BLaER1 (cell line): Measurements from ENCODE around the gene OPCML.

Experiments used
- H3K27ac ChIP-seq: shearing (Covaris generic); formaldehyde crosslinking; 2 replicates; pipeline ENCODE4 v1.8.1; 2022
- H3K27me3 ChIP-seq: shearing (Covaris generic); formaldehyde crosslinking; 2 replicates; pipeline ENCODE4 v1.8.1; 2022
- H3K36me3 ChIP-seq: shearing (Covaris generic); formaldehyde crosslinking; 2 replicates; pipeline ENCODE4 v1.8.1; 2022
- H3K4me1 ChIP-seq: shearing (Covaris generic); formaldehyde crosslinking; 2 replicates; pipeline ENCODE4 v1.8.1; 2022
- H3K4me2 ChIP-seq: shearing (Covaris generic); formaldehyde crosslinking; 2 replicates; pipeline ENCODE4 v1.8.1; 2022
- H3K4me3 ChIP-seq: shearing (Covaris generic); formaldehyde crosslinking; 2 replicates; pipeline ENCODE4 v1.8.1; 2022
- H3K9ac ChIP-seq: shearing (Covaris generic); formaldehyde crosslinking; 2 replicates; pipeline ENCODE4 v1.8.1; 2022
- H3K9me3 ChIP-seq: shearing (Covaris generic); formaldehyde crosslinking; 2 replicates; pipeline ENCODE4 v1.8.1; 2022
- H4K20me1 ChIP-seq: shearing (Covaris generic); formaldehyde crosslinking; 2 replicates; pipeline ENCODE4 v1.8.1; 2022
- Cebpa-rat ChIP-seq: shearing (Covaris generic); IDR thresholded peaks from 2 replicates; pipeline ENCODE4 v1.8.1; 2022

OPCML gene

DNA sequence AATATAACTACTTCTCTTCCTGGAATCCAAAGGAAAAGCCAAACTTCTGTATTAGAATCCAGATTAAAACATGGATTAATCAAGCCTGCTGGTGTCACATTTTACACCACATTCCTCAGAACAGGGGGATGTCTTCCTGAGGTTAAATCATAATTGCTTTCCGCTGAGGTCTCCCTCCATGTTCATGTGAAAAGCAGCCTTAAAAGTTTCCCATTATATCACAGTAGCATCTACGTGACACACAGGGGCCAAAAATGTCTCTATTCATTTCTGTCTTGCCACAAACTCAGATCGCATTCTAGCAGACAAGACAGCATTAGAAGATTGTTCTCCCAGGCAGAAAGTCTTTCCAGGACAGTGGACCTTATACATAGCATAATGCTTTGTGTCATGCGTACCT, 788.7 kb downstream of the OPCML start:
- H3K9ac ChIP-seq: no peak overlapping the region
- no peak for TF ChIP-seq Cebpa-rat
- no peak overlapping the region for H3K27ac ChIP-seq
- H3K4me3 ChIP-seq: no peak overlapping the region
- no peaks in the 10 kb centered on the region for H3K27me3 ChIP-seq
- H3K36me3 ChIP-seq: no peaks in the 10 kb centered on the region
- peaks cover 14% of the 10 kb centered on the region for H3K4me1 ChIP-seq
- H4K20me1 ChIP-seq: no peaks in the 10 kb centered on the region
- no peaks in the 10 kb centered on the region for H3K9me3 ChIP-seq
- H3K4me2 ChIP-seq: no peak overlapping the region

DNA sequence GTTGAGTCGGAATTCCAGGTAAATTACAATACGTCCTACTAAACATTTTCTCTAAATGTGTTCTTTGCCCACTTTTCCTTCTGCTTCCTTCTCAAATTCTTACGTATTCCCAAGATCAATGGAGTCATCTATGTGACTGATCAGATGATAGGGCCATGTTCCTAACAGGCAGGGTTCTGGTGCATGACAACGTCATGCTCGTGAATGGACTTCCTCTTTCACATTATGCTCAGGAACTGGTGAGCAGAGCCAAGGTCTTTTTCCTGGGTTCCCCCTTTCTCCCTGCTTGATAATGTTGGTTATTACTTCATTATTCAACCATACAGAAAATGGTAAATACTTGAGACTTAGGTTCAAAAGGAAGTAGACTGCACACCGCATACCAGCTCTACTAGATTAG, 789.4 kb downstream of the OPCML start:
- no peaks in the 10 kb centered on the region for H3K27me3 ChIP-seq
- H3K9me3 ChIP-seq: no peaks in the 10 kb centered on the region
- H4K20me1 ChIP-seq: no peaks in the 10 kb centered on the region
- H3K4me3 ChIP-seq: no peak overlapping the region
- no peak overlapping the region for H3K4me2 ChIP-seq
- H3K36me3 ChIP-seq: no peaks in the 10 kb centered on the region
- H3K4me1 ChIP-seq: peaks cover 10% of the 10 kb centered on the region
- no peak overlapping the region for H3K27ac ChIP-seq
- H3K9ac ChIP-seq: no peak overlapping the region
- no peak for TF ChIP-seq Cebpa-rat

DNA sequence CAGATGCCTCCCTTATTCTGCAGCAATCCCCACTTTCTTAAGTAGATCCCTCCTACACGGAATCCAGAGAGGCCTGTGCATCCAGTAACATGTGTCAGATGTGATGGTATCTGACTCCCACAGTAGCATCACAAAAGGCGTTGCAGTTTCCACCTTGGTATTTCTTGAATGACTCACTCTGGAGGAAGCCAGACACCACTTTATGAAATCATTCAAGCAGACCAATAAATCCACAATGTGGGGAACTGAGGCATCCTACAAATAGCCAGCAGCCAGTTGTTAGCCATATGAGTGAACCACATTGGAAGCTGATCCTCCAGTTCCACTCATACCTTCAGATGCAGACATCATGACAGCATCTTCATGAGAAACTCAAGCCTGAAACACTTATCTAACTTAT, 798.1 kb downstream of the OPCML start:
- Histone ChIP-seq H3K27me3 (no peaks in the 10 kb centered on the region), H3K4me1 (no peaks in the 10 kb centered on the region), H3K9me3 (no peaks in the 10 kb centered on the region), H4K20me1 (no peaks in the 10 kb centered on the region), H3K27ac (no peak overlapping the region), H3K4me3 (no peak overlapping the region), H3K9ac (no peak overlapping the region), H3K36me3 (no peaks in the 10 kb centered on the region), H3K4me2 (no peak overlapping the region)
- TF ChIP-seq Cebpa-rat: no peak

DNA sequence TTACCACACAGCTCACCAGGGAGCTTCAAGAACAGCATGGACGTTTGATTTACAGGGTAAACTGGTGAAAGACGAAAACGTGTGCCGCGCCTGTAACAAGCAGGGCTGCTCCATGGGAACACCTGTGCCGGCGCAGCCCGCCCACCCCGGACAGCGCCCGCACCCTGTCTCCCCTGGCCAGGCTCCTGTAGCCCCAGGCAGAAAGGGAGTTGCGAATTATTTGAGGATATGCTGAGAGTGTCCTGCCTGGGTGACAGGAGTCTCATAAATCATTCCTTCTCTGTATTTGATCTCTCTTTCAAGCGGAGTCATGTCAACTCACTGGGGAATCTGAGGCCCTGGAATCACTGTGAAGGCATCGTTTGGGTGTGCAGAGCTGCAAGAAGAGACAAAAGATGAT, 804.3 kb downstream of the OPCML start:
- Histone ChIP-seq H3K27ac (no peak overlapping the region), H3K9me3 (peaks cover 30% of the 10 kb centered on the region)

DNA sequence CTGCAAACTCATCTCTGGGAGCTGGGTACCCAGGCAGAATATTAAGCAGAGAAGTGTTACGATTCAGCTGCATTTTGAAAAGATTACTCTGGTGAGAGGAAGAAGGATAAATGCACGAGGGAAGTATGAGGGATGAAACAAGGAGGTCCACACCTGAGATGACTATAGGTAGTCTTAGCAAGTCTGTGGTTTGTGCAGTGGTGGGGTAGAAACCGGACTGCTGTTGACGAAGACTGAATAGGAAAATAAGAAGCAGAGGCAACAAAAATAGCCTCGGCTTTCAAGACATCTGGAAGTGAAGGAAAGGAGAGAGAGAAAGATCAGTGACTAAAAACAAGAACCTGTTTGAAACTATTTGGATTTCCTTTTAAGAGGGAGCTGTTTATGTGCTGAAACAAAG, 810.8 kb downstream of the OPCML start:
- H3K9ac ChIP-seq: no peak overlapping the region
- no peaks in the 10 kb centered on the region for H3K27me3 ChIP-seq
- no peaks in the 10 kb centered on the region for H3K36me3 ChIP-seq
- peaks cover 28% of the 10 kb centered on the region for H3K9me3 ChIP-seq
- H3K4me2 ChIP-seq: peak overlapping the region; percentile 76
- H3K27ac ChIP-seq: peak overlapping the region; percentile 24; the same call in 1 of the 2 replicates
- no peak for TF ChIP-seq Cebpa-rat
- H3K4me3 ChIP-seq: no peak overlapping the region
- H3K4me1 ChIP-seq: peaks cover 56% of the 10 kb centered on the region
- no peaks in the 10 kb centered on the region for H4K20me1 ChIP-seq

More for the DNA sequence above, 804.3 kb downstream of the OPCML start:
- no peak overlapping the region; the same call in 1 of the 2 replicates for H3K9ac ChIP-seq
- H3K4me3 ChIP-seq: no peak overlapping the region
- H3K4me1 ChIP-seq: peaks cover 20% of the 10 kb centered on the region
- no peaks in the 10 kb centered on the region for H4K20me1 ChIP-seq
- H3K4me2 ChIP-seq: peak overlapping the region; percentile 64
- no peaks in the 10 kb centered on the region for H3K27me3 ChIP-seq
- no peak for TF ChIP-seq Cebpa-rat
- H3K36me3 ChIP-seq: no peaks in the 10 kb centered on the region

DNA sequence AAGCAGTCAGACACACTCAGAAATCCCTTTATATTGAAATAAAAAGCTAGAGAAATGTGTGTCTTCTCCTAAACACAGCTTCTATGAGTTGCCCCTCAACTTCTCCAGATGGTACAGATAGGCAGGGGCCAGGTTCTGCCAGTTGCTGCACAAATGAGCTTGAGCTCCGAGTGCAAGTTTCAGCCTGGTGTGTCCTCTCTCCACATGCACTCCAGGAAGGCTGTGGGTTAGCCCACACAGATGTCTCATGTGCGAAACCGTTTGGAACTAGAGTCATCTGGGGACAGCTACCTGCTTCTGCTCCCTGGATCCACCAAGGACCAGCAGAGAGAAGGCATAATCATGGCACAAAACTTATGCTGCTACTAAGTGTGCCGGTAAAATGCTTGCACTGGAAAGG, 812.6 kb downstream of the OPCML start:
- Histone ChIP-seq H3K36me3 (no peaks in the 10 kb centered on the region), H3K4me1 (peaks cover 56% of the 10 kb centered on the region), H3K4me2 (peak overlapping the region; percentile 90), H3K9ac (peak overlapping the region; percentile 61), H3K4me3 (peak overlapping the region; percentile 50), H3K27ac (peak overlapping the region; percentile 78), H3K9me3 (peaks cover 10% of the 10 kb centered on the region), H3K27me3 (no peaks in the 10 kb centered on the region), H4K20me1 (no peaks in the 10 kb centered on the region)
- no peak for TF ChIP-seq Cebpa-rat

DNA sequence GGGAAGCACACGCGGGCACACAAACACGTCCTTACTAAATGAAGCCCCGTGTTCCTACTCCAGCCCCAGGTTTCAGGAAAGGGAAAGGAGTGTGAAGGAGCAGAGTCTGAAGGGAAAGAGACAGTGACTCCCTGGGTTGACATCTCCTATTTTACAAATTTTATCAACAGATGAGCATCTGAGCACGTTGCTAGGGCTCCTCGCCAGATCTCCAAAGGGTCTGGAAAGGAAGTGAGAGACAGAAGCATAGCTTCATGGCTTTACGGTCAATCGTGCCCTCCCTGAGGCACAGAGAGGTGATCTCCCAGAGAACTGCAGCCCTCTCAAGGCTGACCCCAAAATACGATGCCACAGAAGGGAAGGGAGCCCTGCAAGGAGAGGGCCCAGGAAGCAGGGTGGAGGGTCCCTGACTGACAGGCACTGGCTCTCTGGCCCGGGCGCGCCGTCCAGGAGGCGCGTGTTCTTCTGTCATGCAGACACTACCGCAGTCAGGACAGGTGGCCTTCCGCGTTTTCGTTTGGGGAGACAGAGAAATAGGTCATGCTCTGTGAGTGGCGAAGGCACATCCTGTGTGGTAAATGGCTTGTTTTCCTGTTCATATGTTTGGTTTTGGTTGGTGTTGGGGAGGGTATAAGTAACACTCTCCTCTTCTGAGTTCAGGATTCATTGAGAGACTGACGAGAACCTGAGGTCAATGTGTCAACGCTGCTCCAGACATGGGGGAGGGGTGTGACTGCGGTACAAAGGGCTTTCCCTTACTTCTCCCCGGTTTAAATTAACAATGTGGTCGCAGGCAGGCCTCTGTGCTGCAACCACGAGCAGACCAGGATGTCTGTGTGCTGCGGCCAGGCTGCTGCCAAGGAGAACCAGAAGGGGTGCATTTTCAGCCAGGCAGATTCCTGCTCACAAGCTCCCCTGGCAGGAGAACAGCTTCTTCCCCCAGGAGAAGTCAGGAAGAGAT, 813.3 kb downstream of the OPCML start:
- peak overlapping the region; percentile 61 for H3K9ac ChIP-seq
- peak overlapping the region; percentile 90 for H3K4me2 ChIP-seq
- no peaks in the 10 kb centered on the region for H3K36me3 ChIP-seq
- H3K4me3 ChIP-seq: peak overlapping the region; percentile 50
- H3K9me3 ChIP-seq: peaks cover 3% of the 10 kb centered on the region; the same call in 1 of the 2 replicates
- H4K20me1 ChIP-seq: no peaks in the 10 kb centered on the region
- H3K4me1 ChIP-seq: peaks cover 56% of the 10 kb centered on the region
- no peak for TF ChIP-seq Cebpa-rat
- H3K27me3 ChIP-seq: no peaks in the 10 kb centered on the region
- peak overlapping the region; percentile 78 for H3K27ac ChIP-seq

DNA sequence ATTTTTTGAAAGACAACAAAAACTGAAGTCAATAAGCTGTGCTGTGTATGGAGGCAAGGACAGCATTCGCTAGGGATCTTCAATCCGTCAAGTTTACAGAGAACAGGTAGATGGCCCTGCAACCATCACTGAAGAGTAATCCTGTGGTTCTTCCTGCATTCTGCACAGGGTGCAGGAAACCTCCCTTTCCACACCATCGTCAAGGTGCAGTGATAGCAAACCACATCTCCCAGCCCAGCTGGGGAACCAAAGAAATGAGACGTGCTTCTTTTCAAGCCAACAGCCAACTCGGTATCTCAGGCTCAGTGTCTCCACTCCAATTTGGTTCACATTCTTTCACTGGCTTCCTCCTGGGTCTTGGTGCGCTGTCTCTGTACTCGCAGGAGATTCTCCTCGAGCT, 814.5 kb downstream of the OPCML start:
- H3K4me3 ChIP-seq: no peak overlapping the region
- peak overlapping the region; percentile 47; the same call in 1 of the 2 replicates for H3K27ac ChIP-seq
- TF ChIP-seq Cebpa-rat: no peak

DNA sequence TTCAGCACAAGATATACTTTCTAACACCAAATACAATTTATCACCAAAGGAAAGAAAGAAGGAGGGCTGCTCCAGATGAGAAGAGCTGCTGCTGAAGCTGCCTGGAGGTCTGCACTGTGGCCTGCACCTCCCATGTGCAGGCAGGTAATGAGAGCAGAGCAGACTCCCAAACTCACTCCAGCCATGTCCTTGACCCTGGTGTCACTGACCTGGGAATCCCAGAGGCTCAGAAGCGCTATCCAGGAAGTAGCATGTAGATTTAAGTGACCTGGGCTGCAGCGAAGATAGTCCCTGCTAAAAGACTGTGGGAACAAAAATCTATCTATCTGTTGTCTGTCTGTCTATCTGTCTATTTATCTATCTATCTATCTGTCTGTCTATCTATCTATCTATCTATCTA, 816.3 kb downstream of the OPCML start:
- Histone ChIP-seq H3K27ac (no peak overlapping the region), H3K4me2 (no peak overlapping the region), H3K9me3 (no peaks in the 10 kb centered on the region), H3K4me3 (no peak overlapping the region), H3K27me3 (no peaks in the 10 kb centered on the region), H3K9ac (no peak overlapping the region), H3K4me1 (peaks cover 35% of the 10 kb centered on the region), H4K20me1 (no peaks in the 10 kb centered on the region), H3K36me3 (no peaks in the 10 kb centered on the region)
- TF ChIP-seq Cebpa-rat: no peak

More for the DNA sequence above, 814.5 kb downstream of the OPCML start:
- no peaks in the 10 kb centered on the region for H4K20me1 ChIP-seq
- no peaks in the 10 kb centered on the region for H3K36me3 ChIP-seq
- no peaks in the 10 kb centered on the region for H3K9me3 ChIP-seq
- H3K4me1 ChIP-seq: peaks cover 53% of the 10 kb centered on the region
- peak overlapping the region; percentile 90 for H3K4me2 ChIP-seq
- no peak overlapping the region for H3K9ac ChIP-seq
- no peaks in the 10 kb centered on the region for H3K27me3 ChIP-seq

DNA sequence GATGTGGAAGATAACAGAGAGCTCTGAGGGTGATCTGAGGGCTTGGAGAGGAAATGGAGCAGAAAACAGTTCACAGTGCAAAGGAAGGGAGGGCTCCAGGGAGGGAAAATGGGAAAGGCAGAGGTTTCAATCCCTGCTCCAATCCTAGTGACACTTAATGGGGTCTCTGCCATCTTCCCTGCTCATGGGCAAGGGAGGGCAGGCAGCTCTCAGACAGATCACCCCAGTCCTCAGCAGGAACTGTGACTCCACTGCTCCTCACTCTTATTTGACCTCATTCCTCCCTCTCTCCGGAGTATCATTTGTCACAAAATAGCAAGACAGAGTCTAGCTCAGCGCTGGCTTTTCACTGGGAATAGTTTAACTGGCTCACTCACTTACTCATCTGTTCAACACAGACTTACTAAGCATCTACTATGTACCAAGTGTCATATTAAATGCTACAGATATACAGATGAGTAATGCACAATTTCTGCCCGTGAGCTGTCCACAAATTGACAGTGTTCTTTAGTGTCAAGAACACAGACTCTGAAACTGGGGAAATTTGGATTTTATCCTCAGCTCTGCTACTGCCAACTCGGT, 817.4 kb downstream of the OPCML start:
- Histone ChIP-seq H3K4me1 (peaks cover 24% of the 10 kb centered on the region), H3K4me3 (no peak overlapping the region), H3K36me3 (no peaks in the 10 kb centered on the region), H3K4me2 (no peak overlapping the region), H3K27me3 (no peaks in the 10 kb centered on the region), H3K9ac (no peak overlapping the region), H3K27ac (no peak overlapping the region), H4K20me1 (no peaks in the 10 kb centered on the region), H3K9me3 (no peaks in the 10 kb centered on the region)
- TF ChIP-seq Cebpa-rat: no peak
